Vagina (tissue), 2 donors: Measurements from ENCODE around the gene LRRC45.

Experiments
- POLR2AphosphoS5 ChIP-seq, 2 donors: sonication (generic); formaldehyde crosslinking; IDR thresholded peaks; one replicate each; pipeline ENCODE4 v1.9.0; 2017; ENCODE audit warnings: antibody characterized with exemption in 2 of 2, mild to moderate bottlenecking in 2 of 2, low read depth in 1 of 2; ENCODE audit not compliant: insufficient read depth in 1 of 2
- TF ChIP-seq, protein P1 (sequence below), 3 experiments: fragments of 450-650 bp in 2 of 3; fragments of 200-600 bp in 1 of 3; sonication (generic) in 1 of 3; IDR thresholded peaks; one replicate each; pipeline ENCODE4 v1.5.1; 2017 to 2019; ENCODE audit warnings: antibody characterized with exemption in 3 of 3, mild to moderate bottlenecking in 2 of 3, moderate library complexity in 2 of 3

DNA sequence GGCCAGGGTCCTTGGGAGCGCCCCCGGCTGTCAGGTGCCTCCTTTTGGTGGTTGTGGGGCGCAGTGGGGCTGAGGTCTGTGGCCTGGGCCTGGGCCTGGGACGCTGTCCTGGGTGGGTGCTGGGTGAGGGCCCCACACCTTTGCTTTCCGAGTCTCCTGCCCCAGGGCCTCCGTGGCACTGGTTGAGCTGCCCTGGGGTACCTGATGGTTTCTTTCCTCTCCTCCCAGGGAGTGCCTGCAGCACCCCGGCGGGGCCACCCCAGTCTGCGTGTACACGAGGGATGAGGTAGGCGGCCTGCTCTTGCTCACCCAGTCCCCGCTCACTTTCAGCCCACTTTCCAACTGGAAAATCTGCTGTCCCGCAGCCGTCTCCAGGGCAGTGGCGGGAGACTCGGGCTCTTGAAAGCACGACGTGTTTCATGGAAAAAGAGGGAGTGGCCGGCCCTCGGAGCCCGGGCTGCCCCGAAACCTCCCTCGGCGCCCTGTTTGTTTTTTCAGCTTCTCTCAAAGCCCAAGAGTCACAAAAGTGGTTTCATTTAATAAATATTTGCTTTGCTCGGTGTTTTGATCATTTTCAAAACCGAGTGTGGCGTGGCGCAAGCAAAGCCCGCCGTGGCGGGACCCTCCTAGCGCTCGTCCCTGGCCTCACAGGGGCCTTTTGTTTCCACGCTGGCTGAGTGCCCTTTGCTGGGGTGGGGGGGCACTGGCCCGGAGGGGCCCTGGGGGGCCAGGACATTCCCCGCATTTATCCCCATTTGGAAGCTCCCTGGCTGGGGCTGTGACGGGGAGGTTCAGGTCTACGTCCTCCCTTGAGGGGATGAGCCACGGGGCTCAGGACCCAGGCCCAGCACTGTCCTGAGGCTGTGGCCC, 28.3 kb upstream of the LRRC45 start:
- TF ChIP-seq, protein P1, sequence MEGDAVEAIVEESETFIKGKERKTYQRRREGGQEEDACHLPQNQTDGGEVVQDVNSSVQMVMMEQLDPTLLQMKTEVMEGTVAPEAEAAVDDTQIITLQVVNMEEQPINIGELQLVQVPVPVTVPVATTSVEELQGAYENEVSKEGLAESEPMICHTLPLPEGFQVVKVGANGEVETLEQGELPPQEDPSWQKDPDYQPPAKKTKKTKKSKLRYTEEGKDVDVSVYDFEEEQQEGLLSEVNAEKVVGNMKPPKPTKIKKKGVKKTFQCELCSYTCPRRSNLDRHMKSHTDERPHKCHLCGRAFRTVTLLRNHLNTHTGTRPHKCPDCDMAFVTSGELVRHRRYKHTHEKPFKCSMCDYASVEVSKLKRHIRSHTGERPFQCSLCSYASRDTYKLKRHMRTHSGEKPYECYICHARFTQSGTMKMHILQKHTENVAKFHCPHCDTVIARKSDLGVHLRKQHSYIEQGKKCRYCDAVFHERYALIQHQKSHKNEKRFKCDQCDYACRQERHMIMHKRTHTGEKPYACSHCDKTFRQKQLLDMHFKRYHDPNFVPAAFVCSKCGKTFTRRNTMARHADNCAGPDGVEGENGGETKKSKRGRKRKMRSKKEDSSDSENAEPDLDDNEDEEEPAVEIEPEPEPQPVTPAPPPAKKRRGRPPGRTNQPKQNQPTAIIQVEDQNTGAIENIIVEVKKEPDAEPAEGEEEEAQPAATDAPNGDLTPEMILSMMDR (IDR thresholded peaks at IDR 0.05) = no peak
- no peak for TF ChIP-seq POLR2AphosphoS5 (IDR thresholded peaks at IDR 0.05; ENCODE audit: insufficient read depth in 1 of 2, low read depth in 1 of 2)
